ENCODE measurements around the gene DPP3. TPM values are rescaled to one million over a fixed set of nuclear protein-coding genes. Genes with fewer than 3 reads are reported as not detected.

Gene DPP3
- total RNA-seq, 8 experiments from 2014 or later = 26.3 to 74.9 (median 35.4) TPM

GRCh38 chr11:66497206-66497605 is 17.0 kb downstream of the DPP3 start:
- Histone ChIP-seq H3K27ac (no peak overlapping the region), H3K4me1 (replicated peaks in 1 of 2) (no peaks in the 10 kb centered on the region), H3K4me3 (no peak overlapping the region)
- 93 to 100% (median 94%) methylated on average over 1 to 3 of the region's 16 CpGs; no CpG with 5 or more reads in 7 of the 10 experiments for WGBS, 10 experiments
- in situ Hi-C loops (cut with MboI; ENCODE audit: low pct_unique_long_range_greater_than_20kb in 2 of 9, low sequenced_read_pairs in 9 of 9, unreplicated experiment in 9 of 9) = no loop called here
- no peak for ATAC-seq (replicated peaks in 6 of 8)

DNA sequence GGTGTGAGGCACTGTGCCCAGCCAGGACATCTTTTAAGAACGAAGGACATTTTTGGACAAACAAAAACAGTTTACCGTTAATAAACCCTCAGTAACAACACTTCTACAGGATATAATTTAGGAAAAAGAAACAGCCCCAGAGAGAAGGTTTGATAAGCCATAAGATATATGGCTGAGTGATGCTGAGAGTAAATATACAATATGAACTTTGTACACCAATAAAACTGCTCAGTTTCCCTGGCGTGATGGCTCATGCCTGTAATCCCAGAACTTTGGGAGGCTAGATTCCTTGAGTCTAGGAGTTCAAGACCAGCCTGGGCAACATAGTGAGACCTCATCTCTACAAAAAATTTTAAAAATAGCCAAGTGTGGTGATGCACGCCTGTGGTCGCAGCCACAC is 18.3 kb downstream of the DPP3 start:
- 69 to 100% (median 97%) methylated on average over 1 to 5 of the region's 5 CpGs; no CpG with 5 or more reads in 2 of the 10 experiments for WGBS, 10 experiments

DNA sequence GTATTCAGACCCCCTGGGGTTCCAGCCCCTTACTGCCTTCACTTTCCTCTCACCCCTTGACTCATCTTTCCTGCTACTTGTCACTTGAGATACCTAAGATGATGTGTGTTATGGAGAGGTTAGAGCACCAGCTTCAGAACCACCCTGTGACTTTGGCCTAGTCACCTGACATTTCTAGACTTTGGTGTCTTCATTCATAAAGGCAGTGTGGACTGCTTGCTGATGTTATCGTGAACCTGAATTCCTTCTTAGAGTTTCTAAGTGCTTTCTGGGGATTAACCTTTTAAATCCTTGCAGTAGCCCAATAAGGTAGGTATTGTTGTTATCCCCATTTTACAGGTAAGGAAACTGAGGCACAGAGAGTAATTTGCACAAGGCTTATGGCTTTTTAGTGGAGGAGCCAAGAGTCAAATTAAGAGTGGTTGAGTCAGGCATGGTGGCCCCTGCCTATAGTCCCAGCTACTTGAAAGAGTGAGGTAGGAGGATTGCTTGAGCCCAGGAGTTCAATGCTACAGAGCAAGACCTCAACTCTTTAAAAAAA is 25.1 kb downstream of the DPP3 start:
- Histone ChIP-seq H3K27ac (no peak overlapping the region), H3K4me3 (no peak overlapping the region), H3K4me1 (replicated peaks in 1 of 2) (no peaks in the 10 kb centered on the region)
- WGBS, 10 experiments = 83 to 100% (median 100%) methylated on average over 1 of the region's 1 CpG; no CpG with 5 or more reads in 6 of the 10 experiments
- ATAC-seq (replicated peaks in 6 of 8) = no peak
- in situ Hi-C loops (cut with MboI; ENCODE audit: low pct_unique_long_range_greater_than_20kb in 2 of 9, low sequenced_read_pairs in 9 of 9, unreplicated experiment in 9 of 9) = no loop called here

More for the DNA sequence above, 18.3 kb downstream of the DPP3 start:
- Histone ChIP-seq H3K27ac (no peak overlapping the region), H3K4me1 (replicated peaks in 1 of 2) (no peaks in the 10 kb centered on the region), H3K4me3 (no peak overlapping the region)
- in situ Hi-C loops (cut with MboI; ENCODE audit: low pct_unique_long_range_greater_than_20kb in 2 of 9, low sequenced_read_pairs in 9 of 9, unreplicated experiment in 9 of 9) = no loop called here
- no peak for ATAC-seq (replicated peaks in 6 of 8)

DNA sequence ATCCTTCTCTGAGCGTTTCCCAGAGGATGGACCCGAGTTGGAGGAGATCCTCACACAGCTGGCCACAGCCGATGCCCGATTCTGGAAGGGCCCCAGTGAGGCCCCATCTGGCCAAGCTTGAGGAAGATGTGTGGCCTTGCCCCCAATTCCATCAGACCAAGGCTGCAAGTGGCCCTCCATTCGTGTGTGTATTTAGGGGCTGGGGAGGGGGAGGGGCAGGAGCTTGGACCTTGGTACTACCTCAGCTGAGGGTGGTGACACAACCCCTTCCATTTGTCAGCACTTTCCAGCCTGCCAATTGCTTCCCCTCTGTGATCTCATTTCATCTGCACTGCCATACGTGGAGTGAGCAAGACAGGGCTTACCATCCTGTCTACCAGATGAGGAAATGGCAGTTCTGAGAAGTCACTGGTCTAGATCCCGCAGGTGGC is 28.9 kb downstream of the DPP3 start:
- 90 to 100% (median 100%) methylated on average over 1 to 2 of the region's 7 CpGs; no CpG with 5 or more reads in 7 of the 10 experiments for WGBS, 10 experiments
- in situ Hi-C loops (cut with MboI; ENCODE audit: low pct_unique_long_range_greater_than_20kb in 2 of 9, low sequenced_read_pairs in 9 of 9, unreplicated experiment in 9 of 9) = no loop called here
- H3K27ac ChIP-seq = no peak overlapping the region
- peak in 1 of 8 experiments; percentile 47 for ATAC-seq (replicated peaks in 6 of 8)
- peaks cover 6% of the 10 kb centered on the region in 2 donors for H3K4me1 ChIP-seq (replicated peaks in 1 of 2)
- no peak overlapping the region for H3K4me3 ChIP-seq

GRCh38 chr11:66510271-66510989 is 30.2 kb downstream of the DPP3 start, which contains the start of gene BBS1:
Gene BBS1, plus strand, starts transcription at chr11:66510635. Its CDS starts 25 bp downstream, at chr11:66510660.
- Histone ChIP-seq H3K27ac (peak within 1 kb of the TSS; percentile 78 to 83), H3K4me1 (replicated peaks in 1 of 2) (peaks cover 6% of the 10 kb centered on the region in 2 donors), H3K4me3 (peak within 1 kb of the TSS; percentile 71 to 89 (median 85))
- ATAC-seq (replicated peaks in 6 of 8) = peak; percentile 97 to 100 (median 98)
- WGBS, 10 experiments = 0 to 31% (median 2%) methylated on average over 1 to 25 of the region's 31 CpGs; no CpG with 5 or more reads in 1 of the 10 experiments
- in situ Hi-C loops (cut with MboI; ENCODE audit: low pct_unique_long_range_greater_than_20kb in 2 of 9, low sequenced_read_pairs in 9 of 9, unreplicated experiment in 9 of 9) = no loop called here

GRCh38 chr11:66510990-66511339 is 30.7 kb downstream of the DPP3 start:
- H3K4me3 ChIP-seq = peak overlapping the region; percentile 71 to 89 (median 85)
- H3K27ac ChIP-seq = peak overlapping the region; percentile 78 to 83
- WGBS, 10 experiments = 0% methylated on average over 1 to 4 of the region's 5 CpGs; no CpG with 5 or more reads in 3 of the 10 experiments
- H3K4me1 ChIP-seq (replicated peaks in 1 of 2) = peaks cover 6% of the 10 kb centered on the region in 2 donors
- in situ Hi-C loops (cut with MboI; ENCODE audit: low pct_unique_long_range_greater_than_20kb in 2 of 9, low sequenced_read_pairs in 9 of 9, unreplicated experiment in 9 of 9) = no loop called here
- ATAC-seq (replicated peaks in 6 of 8) = no peak

DNA sequence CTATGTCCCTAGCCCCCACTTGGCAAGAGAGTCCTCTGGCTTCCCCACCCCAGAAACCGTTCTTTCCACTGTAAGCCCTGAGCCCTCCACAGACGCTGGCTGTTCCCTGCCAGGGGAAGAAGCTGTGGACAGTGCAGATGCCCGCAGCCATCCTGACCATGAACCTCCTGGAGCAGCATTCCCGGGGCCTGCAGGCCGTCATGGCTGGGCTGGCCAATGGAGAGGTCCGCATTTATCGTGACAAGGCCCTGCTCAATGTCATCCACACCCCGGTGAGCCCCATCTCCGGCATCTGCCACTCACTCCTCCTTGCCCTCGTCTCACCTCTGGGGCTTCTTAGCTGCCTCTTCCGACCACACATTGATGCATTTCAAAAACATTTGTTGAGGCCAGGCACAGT is 43.4 kb downstream of the DPP3 start:
- 63 to 100% (median 80%) methylated on average over 1 to 4 of the region's 11 CpGs; no CpG with 5 or more reads in 5 of the 10 experiments for WGBS, 10 experiments
- Histone ChIP-seq H3K27ac (no peak overlapping the region), H3K4me3 (no peak overlapping the region), H3K4me1 (replicated peaks in 1 of 2) (no peaks in the 10 kb centered on the region)
- ATAC-seq (replicated peaks in 6 of 8) = no peak
- in situ Hi-C loops (cut with MboI; ENCODE audit: low pct_unique_long_range_greater_than_20kb in 2 of 9, low sequenced_read_pairs in 9 of 9, unreplicated experiment in 9 of 9) = no loop called here

- no peak for ATAC-seq (replicated peaks in 6 of 8)
- in situ Hi-C loops (cut with MboI; ENCODE audit: low pct_unique_long_range_greater_than_20kb in 2 of 9, low sequenced_read_pairs in 9 of 9, unreplicated experiment in 9 of 9) = no loop called here
- no peak overlapping the region for H3K27ac ChIP-seq
- 60 to 100% (median 100%) methylated on average over 1 to 6 of the region's 10 CpGs; no CpG with 5 or more reads in 1 of the 10 experiments for WGBS, 10 experiments
- no peaks in the 10 kb centered on the region for H3K4me1 ChIP-seq (replicated peaks in 1 of 2)
- no peak overlapping the region for H3K4me3 ChIP-seq
Observed at GRCh38 chr11:66524304-66525040, 44.2 kb downstream of the DPP3 start.

GRCh38 chr11:66529069-66529468 is 48.8 kb downstream of the DPP3 start:
- 68 to 100% (median 82%) methylated on average over 1 to 8 of the region's 10 CpGs; no CpG with 5 or more reads in 5 of the 10 experiments for WGBS, 10 experiments
- H3K4me3 ChIP-seq = no peak overlapping the region
- H3K4me1 ChIP-seq (replicated peaks in 1 of 2) = no peaks in the 10 kb centered on the region
- H3K27ac ChIP-seq = no peak overlapping the region
- ATAC-seq (replicated peaks in 6 of 8) = peak in 3 of 8 experiments; percentile 16 to 20 (median 18)
- in situ Hi-C loops (cut with MboI; ENCODE audit: low pct_unique_long_range_greater_than_20kb in 2 of 9, low sequenced_read_pairs in 9 of 9, unreplicated experiment in 9 of 9) = no loop called here

- peak in 4 of 8 experiments; percentile 20 to 37 (median 30) for ATAC-seq (replicated peaks in 6 of 8)
- 87 to 100% (median 100%) methylated on average over 1 to 3 of the region's 13 CpGs; no CpG with 5 or more reads in 7 of the 10 experiments for WGBS, 10 experiments
- no peak overlapping the region for H3K27ac ChIP-seq
- H3K4me3 ChIP-seq = no peak overlapping the region
- in situ Hi-C loops (cut with MboI; ENCODE audit: low pct_unique_long_range_greater_than_20kb in 2 of 9, low sequenced_read_pairs in 9 of 9, unreplicated experiment in 9 of 9) = no loop called here
- H3K4me1 ChIP-seq (replicated peaks in 1 of 2) = no peaks in the 10 kb centered on the region
Observed at GRCh38 chr11:66529655-66530054, 49.4 kb downstream of the DPP3 start.

GRCh38 chr11:66530927-66531709 is 50.9 kb downstream of the DPP3 start:
- H3K27ac ChIP-seq = no peak overlapping the region
- H3K4me1 ChIP-seq (replicated peaks in 1 of 2) = no peaks in the 10 kb centered on the region
- peak in 5 of 8 experiments; percentile 9 to 58 (median 32) for ATAC-seq (replicated peaks in 6 of 8)
- WGBS, 10 experiments = 57 to 88% (median 80%) methylated on average over 1 to 8 of the region's 10 CpGs; no CpG with 5 or more reads in 4 of the 10 experiments
- in situ Hi-C loops (cut with MboI; ENCODE audit: low pct_unique_long_range_greater_than_20kb in 2 of 9, low sequenced_read_pairs in 9 of 9, unreplicated experiment in 9 of 9) = no loop called here
- no peak overlapping the region for H3K4me3 ChIP-seq

- ATAC-seq (replicated peaks in 6 of 8) = peak in 2 of 8 experiments; percentile 6 to 26
- in situ Hi-C loops (cut with MboI; ENCODE audit: low pct_unique_long_range_greater_than_20kb in 2 of 9, low sequenced_read_pairs in 9 of 9, unreplicated experiment in 9 of 9) = no loop called here
- WGBS, 10 experiments = 94 to 100% (median 100%) methylated on average over 1 to 3 of the region's 11 CpGs; no CpG with 5 or more reads in 7 of the 10 experiments
Observed at GRCh38 chr11:66531841-66532240, 51.6 kb downstream of the DPP3 start.

More at GRCh38 chr11:66531841-66532240, 51.6 kb downstream of the DPP3 start:
- Histone ChIP-seq H3K4me1 (replicated peaks in 1 of 2) (no peaks in the 10 kb centered on the region), H3K4me3 (no peak overlapping the region), H3K27ac (no peak overlapping the region)

All from motor neuron (in vitro differentiated cells).